ENCODE measurements around the gene ZBTB46.
A peak's percentile ranks its signal among the peaks of the same experiment; 100 is the strongest.

Gene ZBTB46

DNA sequence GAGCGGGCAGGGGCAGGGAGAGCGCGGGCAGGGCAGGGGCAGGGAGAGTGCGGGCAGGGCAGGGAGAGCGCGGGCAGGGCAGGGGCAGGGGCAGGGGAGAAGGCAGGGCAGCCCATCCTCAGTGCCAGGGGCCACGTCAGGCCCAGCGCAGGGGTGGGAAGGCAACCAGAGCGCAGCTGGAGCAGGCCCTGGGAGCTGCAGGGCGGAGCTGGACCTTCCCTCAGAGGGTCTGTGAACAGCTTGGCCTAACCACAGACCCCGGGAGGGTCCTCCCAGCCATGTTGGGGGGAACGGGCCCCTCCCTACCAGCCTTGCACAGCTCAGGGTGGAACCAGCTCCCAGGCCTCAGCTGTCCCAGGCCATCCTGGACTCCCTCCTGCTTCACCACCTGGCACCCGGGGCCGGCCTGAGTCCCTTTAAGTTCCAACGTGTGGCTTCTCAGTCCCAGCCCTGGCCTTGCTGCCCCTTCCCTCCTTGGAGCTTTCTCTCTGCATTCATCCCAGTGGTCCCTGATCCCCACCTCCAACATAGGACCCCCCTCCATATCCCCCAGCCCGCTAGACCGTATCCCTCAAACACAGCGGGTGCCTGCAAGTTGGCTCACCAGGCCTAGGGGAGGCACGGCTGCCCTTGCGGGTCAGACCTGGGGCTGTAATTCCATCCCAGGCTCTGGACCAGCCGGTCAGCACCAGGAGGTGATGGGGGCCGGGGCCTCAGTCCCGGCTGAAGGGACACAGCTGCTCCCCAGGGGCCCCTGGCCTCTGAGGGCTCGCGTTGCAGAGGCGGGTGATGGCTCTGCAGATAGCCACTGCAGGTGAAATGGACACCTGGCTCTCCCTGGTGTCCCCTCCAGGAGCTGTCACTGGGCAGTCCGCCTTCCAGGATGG is 5.6 kb upstream of the ZBTB46 start:
- DNase-seq = no peak

DNA sequence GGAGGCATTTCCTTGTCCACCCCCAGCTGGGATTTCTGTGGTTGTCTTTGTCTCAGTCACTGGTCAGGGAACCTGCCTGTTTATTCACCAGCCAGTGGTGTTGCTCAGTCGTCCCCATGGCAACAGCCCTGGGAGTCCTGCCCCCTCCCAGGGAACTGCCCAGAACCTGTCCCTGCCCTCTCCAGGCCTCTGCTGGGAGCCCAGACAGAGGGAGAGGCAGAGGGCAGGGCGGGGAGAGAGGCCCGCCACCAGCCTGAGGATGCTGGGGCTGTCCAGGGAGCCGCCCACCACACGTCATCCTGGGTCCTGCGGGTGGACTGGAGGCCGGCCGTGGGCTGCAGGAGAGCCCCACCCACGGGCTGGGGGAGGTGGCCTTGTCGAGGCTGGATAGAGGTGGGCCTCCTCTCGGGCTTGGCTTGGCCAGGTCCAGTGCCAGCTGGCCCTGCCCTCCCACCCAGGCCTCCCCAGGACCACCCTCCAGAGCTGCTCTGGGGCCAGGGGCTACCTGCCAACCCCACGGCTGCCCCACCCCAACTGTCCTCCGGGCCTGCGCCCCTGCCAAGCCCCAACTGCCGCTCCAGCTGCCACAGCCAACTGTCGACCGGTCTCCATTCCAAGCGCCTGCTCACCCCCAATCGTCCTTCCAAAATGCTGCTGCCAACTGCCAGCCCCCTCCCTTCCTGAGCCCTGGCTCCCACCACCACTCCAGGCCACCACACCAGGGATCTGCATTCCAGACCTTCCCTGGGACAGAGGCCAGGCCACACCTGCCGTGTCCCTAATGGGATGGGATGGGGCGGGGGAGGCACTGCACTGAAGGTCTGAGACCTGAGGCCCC is 4.2 kb upstream of the ZBTB46 start:
- DNase-seq = peak; percentile 86 to 94 (median 89)

DNA sequence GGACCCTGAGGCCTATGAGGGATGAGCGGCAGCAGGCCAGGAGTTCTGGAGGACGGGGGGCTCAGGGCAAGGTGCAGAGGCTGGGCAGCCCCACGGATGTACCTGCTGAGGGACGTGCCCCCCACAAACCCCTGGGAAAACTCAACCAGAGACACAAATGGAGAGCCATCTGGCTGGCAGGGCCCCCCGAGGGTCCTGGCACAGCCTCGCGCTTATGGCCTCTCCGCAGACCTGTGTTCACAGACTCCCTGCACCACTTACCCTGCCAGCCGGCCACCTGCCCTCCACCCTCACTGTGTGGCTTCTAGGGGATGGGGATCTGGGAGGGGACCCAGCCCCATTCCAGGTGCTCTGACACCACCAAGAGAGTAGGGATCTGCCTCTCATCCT is 3.4 kb upstream of the ZBTB46 start:
- DNase-seq = no peak

DNA sequence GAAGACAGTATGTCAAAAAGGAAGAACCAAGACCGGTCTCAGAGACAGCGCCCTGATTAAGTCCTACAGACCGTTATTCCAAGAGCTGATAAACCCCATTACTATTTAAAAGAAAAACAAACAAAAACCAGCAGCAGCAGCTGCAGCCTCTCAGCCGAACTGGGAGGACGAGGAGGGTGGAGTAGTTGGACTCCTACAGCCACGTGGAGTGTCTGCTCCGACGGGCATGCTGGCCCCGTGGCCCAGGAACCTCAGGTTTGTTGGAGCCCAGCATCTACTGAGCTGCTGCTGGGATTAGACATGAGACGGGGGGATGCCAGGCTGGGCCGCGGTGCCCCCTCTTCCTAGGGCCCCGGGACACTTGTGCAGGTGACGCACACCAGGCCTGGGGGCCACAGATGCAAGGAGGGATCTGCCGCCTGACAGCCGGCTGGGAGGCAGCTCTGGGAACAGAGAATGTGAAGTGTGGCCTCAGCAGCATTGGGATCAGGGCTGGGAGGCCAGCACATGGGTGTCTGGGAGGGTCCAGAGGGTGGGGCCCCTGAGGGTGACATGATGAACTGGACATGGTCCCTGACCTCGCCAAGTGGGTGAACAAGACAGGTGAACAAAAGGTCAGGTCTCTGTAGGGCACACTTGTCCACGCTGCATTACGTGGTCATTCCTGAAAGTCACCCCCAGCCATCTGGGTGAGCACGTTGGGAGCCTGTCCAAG is 2.9 kb upstream of the ZBTB46 start:
- no peak for DNase-seq

DNA sequence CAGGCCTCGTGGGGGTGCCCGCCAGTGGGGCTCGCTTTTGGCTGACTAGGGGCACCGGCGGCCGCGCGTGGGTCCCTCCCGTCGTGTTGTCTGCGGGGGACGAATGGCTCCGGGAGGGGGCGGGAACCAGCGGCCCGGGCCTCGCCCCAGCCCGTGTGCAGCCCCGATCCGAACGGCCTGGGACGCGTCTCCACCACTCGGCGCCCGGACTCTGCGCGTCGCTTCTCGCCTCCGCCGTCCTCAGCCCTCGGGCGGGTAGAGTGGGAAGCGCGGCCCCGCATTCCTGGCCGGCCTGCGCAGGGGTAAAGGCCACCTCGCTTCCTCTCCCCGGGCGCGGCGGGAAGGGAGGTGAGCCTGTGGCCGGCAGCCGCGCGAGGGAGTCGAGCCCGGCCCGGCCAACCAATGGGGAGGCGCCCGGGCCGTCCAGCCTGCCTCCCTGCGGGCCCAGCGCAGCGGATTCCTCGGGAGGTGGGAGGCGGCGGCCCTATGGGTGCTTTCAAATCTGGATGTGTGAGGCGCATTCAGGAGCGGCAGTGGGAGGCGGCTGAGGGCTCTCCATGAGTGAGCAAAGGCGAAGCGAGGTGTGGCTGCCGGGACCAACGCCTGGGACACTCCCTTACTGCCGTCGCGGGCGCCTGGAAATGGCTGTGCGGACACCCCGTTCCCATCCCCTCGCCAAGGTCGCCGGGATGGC is 1.1 kb upstream of the ZBTB46 start:
- peak; percentile 44 to 78 (median 48) for DNase-seq

DNA sequence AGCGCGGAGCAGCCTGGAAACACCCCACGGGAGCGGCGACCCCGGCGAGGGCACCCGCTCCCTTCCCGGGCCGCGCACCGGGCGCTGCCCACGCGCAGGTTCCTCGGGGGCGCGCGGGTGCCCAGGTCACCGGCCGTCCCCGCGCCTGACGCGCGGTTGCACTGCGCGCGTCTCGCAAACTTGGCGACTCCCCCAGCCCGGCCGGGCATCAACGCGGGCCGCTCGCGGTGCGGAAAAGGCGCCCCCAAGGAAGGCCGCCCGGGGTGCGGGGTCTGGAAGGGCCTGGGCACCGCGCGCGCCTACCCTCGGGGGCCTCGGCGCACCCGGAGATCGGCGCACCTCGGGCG is 555 bp upstream of the ZBTB46 start:
- DNase-seq = peak in 2 of 3 donors; percentile 31 to 62

DNA sequence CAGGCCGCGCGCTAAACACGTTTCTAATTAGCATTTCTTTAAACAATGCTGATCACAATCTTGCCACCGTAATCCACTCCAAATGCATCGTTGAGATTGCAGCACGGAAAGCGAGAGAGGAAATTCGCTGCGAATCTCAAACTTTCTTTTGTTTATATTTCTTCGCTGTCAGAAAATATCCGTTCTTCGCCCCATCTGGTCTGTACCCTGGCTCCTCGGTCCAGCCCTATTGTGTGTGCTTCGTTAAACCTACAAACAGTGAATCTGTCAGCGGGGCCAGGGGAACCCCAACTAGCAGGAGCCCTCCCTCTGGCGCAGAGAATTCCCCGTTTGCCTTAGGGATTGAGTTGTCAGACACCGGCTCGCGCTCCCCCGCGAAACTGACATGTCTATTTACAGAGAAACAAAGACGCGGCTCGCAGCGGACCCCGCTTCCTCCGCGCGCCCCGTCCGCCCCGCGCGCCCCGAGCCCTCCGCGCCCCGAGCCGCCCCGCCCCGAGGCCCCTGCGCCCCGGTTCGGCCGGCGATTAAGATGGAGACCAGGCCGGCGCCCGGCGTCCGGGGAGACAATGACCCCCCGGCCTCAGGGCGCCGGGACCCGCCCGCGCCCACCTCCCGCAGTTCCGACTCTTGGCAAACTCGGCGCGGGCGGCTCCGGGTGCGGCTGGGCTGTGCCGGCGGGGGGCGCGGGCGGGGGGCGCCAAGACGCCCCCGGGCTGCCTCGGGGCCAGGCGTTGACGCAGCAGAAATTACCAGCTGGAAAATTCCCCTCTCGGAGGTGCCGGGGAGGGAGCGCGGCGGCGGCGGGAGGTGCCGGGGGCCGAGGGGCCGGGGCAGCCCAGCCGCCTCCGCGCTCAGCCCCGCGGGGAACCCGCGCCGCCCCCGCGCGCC is 874 bp downstream of the ZBTB46 start:
- peak; percentile 81 to 86 (median 82) for DNase-seq

DNA sequence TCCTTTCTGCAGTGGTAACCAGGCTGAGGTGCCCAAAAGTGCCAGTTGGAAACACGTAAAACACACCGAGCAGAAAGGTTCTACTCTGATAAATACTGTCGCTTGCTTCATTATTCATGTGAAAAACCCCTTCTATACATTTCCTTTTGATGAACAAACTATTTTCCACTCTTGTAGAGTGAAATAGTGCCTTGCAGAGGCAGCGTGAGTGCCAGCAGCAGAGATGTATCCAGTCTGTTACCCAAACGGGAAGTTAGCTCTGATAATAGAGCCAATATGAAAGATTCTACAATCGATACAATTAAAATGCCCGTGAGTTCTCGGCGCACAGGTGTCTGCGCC is 1.5 kb downstream of the ZBTB46 start:
- peak; percentile 31 to 44 (median 38) for DNase-seq

DNA sequence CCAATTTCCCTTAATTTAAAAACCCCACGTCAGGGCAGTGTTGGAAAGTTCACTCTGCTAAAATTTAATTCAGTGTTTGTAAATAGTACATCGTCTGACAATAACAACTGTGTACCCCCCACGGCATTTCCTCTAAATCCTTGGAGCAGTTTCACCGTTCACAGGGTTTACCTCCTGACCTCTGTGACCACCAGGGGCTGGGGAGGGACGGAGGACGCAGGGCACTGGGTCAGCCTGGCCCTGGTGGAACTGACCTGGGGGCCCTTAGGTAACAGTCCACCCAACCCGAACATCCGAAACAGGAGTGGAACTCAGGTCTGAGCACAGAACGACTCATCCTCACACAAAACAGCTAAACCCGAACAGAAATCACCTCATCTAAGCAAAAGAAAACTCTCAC is 2.1 kb downstream of the ZBTB46 start:
- DNase-seq = no peak

DNA sequence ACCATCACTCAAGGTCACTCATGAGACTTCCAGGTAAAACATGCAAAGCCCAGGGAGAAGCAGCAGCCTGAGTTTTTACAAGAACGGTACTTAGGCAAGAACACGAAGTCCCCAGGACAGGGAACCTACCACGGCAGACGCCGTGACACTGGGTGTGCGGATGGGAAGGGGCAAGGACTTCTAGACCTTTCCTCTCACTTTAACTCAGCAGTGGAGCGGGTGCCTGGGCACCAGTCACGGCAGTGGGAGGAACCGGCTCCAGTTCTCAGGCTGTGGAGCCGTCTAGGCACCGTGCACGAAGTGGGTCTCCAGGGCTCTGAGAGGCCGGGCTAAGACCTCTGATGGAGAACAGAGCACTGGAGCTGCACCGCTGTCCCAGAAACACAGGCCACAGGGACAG is 2.5 kb downstream of the ZBTB46 start:
- no peak for DNase-seq

DNA sequence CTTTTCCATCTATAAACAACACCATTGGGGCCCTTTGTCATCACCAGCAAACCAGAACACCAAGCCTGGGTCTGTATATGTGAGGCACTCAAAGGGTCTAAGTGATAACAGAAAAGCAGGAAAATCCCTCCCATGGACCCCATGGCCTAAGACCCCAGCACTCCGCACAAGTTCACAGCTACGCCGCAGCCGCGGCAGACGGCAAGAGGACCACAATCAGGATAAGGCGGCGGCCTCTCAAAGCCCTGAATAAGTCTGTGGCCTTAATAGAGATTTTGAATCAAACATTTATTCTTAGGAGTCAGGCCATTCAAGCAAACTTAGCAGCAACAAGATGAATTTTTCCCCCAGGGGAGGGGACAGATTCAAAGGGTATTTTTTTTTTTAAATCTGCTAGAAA is 2.9 kb downstream of the ZBTB46 start:
- no peak for DNase-seq

DNA sequence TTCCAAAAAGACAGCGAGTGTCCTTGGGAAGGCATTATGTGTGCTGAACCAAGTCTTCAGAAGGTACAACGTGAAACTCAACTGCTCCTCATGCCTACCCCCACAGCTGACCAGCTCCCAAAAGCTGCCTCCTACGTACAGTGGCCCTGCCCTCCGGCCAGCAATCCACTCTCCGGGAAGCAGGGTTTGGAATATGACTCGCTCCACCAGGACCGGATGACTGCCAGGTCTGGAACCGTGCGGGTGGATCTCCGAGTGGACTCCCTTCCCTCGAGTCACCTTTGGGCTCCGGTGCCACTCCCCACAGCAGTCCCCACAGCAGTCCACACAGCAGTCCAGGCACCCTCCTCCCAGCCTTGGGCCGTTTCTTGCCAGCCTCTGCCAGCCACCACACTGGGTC is 4.3 kb downstream of the ZBTB46 start:
- DNase-seq = no peak

DNA sequence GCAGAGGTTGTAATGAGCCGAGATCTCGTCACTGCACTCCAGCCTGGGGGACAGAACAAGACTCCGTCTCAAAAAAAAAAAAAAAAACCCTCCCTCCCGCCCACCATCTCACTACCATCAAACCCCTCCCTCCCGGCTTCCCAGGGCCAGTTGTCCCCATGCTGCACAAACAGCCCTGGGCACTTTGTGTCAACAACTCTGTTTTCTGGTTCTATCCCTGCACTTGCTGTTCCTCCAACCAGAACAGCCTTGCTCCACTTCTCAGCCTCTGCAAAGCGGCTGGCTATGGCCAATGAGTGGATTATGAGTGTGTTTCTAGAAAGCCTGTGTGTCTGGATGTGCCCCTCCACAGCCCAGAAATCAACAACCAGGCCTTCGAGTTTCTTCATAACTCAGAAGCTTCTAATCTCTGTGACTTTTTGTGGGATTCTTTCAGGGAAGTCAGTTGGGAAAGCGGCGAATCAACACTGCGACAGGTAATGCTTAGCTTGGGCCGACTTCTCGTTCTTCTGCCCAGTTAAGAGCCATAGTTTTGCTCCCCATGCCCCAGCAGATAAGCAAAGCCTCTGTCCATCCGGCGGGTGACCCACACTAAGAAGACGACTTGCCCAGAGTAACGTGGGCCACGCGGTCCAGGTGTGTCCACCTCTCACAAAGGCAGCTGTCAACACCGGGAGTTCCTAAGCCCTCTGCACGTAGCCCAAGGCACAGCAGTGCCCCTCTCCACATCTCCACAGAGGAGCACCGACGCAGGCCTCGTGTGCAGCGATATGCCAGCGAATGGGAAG is 5.5 kb downstream of the ZBTB46 start:
- no peak for DNase-seq

DNA sequence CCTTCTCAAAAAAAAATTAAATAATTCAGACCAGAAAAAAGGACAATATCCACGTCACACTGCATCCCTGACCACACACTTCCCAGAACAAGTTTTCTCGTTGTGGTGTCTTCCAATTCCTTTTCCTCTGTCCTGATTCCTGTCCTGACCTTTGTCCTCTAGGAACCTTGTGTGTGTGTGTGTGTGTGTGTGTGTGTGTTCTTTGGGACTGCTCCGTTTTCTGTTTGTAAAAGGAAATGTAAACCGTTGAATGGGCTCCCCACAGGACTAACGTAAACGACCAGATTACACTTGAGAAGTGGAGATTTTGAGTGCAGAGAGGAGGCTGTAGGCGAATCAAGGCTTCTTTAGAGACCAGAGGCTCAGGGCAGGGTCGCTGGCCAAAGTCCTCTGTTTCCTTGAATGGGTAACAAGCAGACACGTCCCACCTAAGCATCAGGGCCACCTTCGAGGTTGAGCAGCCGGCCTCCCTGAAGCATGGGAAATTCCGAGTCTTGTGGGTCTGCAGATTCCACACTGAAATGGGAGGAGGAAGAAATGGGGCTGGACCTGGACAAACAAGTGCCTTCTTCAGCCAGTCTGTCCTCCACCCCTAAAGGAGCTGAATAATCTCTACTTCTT is 7.3 kb downstream of the ZBTB46 start:
- no peak for DNase-seq

DNA sequence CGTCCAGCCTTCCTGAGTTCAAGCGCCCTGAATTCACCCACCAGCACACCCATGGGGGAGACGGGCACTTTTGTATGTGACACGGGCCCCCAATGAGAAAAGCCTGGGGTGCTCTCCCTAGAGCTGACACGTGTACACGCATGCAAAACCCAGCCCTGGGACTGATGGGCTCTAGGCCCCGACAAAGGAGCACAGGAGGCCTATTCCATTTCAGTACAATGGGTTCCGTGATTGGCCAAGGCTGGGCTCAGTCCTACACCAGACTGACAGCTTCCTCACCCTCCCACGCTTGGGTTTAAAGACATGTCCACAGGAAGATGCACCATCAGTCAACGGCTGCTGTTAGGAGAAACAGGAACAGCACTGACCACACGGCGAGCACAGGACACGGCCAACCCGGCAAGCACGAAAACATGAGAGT is 8.8 kb downstream of the ZBTB46 start:
- DNase-seq = peak; percentile 85 to 91 (median 89)

DNA sequence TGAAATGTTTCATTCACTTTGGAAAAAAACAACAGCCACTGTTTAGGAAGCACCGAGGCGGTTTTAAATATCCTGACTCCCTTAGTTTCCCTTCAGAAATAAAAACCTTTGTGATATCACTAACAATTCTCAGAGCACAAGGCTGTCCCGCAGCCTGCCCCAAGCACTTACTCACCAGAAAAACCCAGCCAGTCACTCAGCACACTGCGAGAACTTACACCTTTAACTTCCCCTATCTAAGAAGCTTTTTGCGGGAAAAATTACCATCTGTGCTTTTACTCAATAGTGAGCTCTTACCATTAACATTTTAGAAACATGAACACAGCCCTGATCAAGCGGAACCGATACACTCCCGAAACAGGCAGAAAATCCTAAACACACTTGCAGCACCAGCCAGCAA is 9.3 kb downstream of the ZBTB46 start:
- DNase-seq = peak; percentile 80 to 86 (median 82)

DNA sequence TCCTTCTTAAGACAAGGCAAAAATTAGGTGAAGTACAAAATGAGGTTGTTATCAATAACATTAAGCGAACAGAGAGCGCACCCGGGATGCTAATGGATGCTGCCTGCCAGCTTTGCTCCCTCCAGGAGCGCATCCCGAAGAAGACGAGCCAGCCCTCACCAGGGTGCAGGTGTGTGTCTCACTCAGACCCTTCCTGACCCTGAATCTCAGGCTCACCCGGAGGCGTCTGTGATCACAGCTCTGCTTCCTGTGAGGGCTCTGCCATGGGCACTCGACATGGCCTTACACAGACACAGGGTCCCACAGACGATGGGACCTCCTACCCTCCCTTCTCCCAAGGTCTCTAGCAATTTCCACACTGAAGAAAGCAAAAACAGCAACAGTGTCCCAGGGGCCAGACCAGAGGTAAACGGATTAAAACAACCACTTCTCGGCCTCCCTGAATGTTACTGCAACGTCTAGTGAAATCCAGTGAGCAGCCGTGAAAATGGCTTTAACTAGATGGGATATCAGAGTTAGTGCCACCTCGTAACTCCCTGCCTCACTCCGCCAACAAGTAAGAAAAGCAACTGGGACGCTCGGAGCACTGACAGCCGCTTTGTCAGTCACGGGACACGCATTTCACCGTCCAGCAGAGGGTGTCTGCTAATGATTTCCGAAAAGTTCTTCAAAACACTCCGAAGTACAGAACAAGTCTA is 11.7 kb downstream of the ZBTB46 start:
- DNase-seq = peak in 2 of 3 donors; percentile 21 to 34

DNA sequence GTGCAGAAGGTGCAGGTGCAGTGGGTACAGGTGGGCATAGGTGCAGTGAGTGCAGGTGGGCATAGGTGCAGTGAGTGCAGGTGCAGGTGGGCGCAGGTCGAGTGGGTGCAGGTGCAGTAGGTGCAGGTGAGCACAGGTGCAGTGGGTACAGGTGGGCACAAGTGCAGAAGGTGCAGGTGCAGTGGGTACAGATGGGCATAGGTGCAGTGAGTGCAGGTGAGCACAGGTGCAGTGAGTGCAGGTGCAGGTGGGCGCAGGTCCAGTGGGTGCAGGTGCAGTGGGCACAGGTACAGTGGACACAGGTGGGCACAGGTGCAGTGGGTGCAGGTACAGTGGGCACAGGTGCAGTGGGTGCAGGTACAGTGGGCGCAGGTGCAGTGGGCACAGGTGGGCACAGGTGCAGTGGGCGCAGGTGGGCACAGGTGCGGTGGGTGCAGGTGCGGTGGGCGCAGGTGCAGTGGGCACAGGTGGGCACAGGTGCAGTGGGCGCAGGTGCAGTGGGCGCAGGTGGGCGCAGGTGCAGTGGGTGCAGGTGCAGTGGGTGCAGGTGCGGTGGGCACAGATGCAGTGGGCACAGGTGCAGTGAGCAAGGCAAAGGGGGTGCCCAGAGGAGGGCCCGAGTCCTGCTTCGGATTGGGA is 15.3 kb downstream of the ZBTB46 start:
- peak in 1 of 3 donors; percentile 38 for DNase-seq

Measured in suppressor macrophage treated with lipopolysaccharide for 1 hour (primary cell).